ENCODE data around the gene ISG20L2.

DNA sequence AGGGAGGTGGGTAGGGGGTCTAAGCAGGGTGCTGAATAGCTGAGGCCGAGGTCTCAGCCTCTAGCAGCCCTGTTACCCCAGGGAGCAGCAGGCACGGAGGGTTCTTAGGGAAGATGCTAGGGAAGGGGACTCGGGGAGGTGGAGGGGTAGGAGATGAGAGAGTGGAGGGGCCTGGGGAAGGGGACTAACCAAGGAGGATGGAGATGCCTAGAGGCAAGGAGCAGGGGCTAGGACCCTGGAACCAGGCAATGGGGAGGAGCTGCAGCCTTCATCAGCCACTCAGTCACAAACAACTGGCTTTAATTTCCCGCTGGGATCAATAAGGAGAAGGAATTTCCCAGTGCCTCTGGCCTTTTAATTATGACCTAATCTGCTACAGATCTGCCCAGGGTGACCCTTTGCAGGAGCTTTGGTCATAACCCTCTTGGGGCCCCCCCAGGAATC is 20.3 kb downstream of the ISG20L2 start:
- TF ChIP-seq CTCF (conservative IDR thresholded peaks at IDR 0.05) (no peak), EZH2 (IDR thresholded peaks at IDR 0.05; ENCODE audit: low read depth) (no peak)
